HCT116 (cell line): ENCODE measurements around the gene SAMMSON.

Experiments
- EZH2 ChIP-seq: fragments of 200-600 bp; sonication (generic); IDR thresholded peaks from 2 replicates; pipeline ENCODE4 v1.6.1; 2017; ENCODE audit warnings: antibody characterized with exemption, mixed run types
- POLR2A ChIP-seq: IDR thresholded peaks from 2 replicates; pipeline ENCODE4 v1.7.0; 2011; ENCODE audit warnings: borderline replicate concordance; ENCODE audit not compliant: insufficient read depth, insufficient read length; ENCODE audit errors: extremely low read depth
- SIN3A ChIP-seq: IDR thresholded peaks from 2 replicates; pipeline ENCODE4 v1.6.1; 2012; ENCODE audit warnings: low read depth
- ZNF274 ChIP-seq: fragments of 200-500 bp; sonication (Bioruptor generic); IDR thresholded peaks from 2 replicates; pipeline ENCODE4 v1.6.1; 2014; ENCODE audit warnings: mild to moderate bottlenecking, low read depth, low read length, inconsistent platforms
- TF ChIP-seq, protein P1 (sequence below), 3 experiments: fragments of 200-600 bp in 1 of 3; sonication (generic) in 1 of 3; IDR thresholded peaks in 2 of 3; conservative IDR thresholded peaks in 1 of 3; 2 replicates each; pipeline ENCODE4 v1.5.1; 2012 to 2017; ENCODE audit warnings: low read depth in 2 of 3, low read length in 2 of 3, antibody characterized with exemption in 1 of 3, borderline replicate concordance in 1 of 3, control low read depth in 1 of 3, mild to moderate bottlenecking in 1 of 3, mixed read lengths in 1 of 3, mixed run types in 1 of 3, moderate library complexity in 1 of 3; ENCODE audit not compliant: insufficient read depth in 1 of 3
- TF ChIP-seq, protein P2 (sequence below): IDR thresholded peaks from 2 replicates; pipeline ENCODE4 v1.6.1; 2012
- TF ChIP-seq, protein P3 (sequence below): IDR thresholded peaks from 2 replicates; pipeline ENCODE4 v1.6.1; 2012; ENCODE audit warnings: low read depth

DNA sequence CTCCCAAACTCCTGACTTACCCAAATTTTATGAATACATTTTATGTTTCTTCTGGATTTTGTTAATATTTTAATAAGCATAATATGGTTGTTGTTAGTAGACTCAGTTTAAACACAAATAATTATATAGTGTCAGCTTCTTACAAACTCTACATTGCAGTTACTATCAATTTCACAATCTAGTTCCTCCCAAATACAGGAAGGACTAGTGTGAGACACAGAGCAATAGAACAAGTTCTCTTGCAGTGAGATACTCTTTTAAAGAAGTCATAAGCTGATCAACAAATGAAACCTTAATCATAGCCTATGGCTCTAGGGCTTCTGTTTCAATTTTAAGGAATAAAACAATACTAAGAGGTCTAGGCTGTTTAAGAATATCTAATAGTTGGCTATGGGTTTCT is 86.1 kb downstream of the SAMMSON start:
- TF ChIP-seq, protein P1, sequence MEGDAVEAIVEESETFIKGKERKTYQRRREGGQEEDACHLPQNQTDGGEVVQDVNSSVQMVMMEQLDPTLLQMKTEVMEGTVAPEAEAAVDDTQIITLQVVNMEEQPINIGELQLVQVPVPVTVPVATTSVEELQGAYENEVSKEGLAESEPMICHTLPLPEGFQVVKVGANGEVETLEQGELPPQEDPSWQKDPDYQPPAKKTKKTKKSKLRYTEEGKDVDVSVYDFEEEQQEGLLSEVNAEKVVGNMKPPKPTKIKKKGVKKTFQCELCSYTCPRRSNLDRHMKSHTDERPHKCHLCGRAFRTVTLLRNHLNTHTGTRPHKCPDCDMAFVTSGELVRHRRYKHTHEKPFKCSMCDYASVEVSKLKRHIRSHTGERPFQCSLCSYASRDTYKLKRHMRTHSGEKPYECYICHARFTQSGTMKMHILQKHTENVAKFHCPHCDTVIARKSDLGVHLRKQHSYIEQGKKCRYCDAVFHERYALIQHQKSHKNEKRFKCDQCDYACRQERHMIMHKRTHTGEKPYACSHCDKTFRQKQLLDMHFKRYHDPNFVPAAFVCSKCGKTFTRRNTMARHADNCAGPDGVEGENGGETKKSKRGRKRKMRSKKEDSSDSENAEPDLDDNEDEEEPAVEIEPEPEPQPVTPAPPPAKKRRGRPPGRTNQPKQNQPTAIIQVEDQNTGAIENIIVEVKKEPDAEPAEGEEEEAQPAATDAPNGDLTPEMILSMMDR (IDR thresholded peaks at IDR 0.05 in 2 of 3, conservative IDR thresholded peaks at IDR 0.05 in 1 of 3; ENCODE audit: borderline replicate concordance in 1 of 3, insufficient read depth in 1 of 3, low read depth in 2 of 3, low read length in 2 of 3): no peak
- no peak for TF ChIP-seq ZNF274
- no peak for TF ChIP-seq POLR2A
- TF ChIP-seq SIN3A: no peak
- no peak for TF ChIP-seq EZH2
- TF ChIP-seq, protein P2, sequence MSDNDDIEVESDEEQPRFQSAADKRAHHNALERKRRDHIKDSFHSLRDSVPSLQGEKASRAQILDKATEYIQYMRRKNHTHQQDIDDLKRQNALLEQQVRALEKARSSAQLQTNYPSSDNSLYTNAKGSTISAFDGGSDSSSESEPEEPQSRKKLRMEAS: no peak
- TF ChIP-seq, protein P3, sequence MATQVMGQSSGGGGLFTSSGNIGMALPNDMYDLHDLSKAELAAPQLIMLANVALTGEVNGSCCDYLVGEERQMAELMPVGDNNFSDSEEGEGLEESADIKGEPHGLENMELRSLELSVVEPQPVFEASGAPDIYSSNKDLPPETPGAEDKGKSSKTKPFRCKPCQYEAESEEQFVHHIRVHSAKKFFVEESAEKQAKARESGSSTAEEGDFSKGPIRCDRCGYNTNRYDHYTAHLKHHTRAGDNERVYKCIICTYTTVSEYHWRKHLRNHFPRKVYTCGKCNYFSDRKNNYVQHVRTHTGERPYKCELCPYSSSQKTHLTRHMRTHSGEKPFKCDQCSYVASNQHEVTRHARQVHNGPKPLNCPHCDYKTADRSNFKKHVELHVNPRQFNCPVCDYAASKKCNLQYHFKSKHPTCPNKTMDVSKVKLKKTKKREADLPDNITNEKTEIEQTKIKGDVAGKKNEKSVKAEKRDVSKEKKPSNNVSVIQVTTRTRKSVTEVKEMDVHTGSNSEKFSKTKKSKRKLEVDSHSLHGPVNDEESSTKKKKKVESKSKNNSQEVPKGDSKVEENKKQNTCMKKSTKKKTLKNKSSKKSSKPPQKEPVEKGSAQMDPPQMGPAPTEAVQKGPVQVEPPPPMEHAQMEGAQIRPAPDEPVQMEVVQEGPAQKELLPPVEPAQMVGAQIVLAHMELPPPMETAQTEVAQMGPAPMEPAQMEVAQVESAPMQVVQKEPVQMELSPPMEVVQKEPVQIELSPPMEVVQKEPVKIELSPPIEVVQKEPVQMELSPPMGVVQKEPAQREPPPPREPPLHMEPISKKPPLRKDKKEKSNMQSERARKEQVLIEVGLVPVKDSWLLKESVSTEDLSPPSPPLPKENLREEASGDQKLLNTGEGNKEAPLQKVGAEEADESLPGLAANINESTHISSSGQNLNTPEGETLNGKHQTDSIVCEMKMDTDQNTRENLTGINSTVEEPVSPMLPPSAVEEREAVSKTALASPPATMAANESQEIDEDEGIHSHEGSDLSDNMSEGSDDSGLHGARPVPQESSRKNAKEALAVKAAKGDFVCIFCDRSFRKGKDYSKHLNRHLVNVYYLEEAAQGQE: no peak
